GM19240 (cell line): ENCODE results near the gene RGS11.
"Not testable (repeated sequence)": the region's sequence is repeated elsewhere in the genome, so short reads cannot be mapped to it uniquely, and the experiment has no call there.

Source experiments
- DNase-seq: peaks from one replicate; pipeline ENCODE4 v3.0.0; 2011; ENCODE audit warnings: low spot score; ENCODE audit not compliant: insufficient read length

RGS11 gene

DNA sequence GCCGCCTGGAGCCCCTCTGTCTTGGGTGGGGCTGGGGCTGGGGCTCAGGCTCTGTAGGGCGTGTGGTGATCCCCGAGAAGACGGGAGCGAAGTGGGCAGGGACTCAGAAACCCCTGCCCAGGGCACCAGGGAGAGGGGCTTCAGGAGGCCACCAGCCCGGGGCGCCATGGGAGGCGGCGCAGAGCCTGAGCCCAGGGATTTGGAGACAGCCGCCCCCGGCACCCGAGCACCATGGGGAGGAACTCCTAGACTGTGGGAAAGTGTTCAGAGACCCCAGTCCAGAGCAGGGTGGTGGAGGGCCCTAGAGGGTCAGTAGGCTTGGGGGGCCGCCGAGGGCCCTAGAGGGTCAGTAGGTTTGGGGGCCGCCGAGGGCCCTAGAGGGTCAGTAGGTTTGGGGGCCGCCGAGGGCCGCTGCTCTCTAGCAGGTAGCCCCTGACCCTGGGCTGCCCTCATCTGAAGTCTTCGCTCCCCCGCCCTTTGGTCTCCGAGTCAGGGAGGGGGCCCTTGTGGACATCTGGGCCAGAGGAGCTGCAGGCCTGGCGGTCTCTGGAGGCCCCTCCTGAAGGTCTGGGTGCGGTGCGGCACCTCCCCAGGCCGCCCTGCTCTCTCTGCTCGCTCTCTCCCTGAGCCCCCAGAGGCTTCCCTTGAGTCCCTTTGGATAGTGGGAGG is 5.4 kb upstream of the RGS11 start:
- DNase-seq: no peak

DNA sequence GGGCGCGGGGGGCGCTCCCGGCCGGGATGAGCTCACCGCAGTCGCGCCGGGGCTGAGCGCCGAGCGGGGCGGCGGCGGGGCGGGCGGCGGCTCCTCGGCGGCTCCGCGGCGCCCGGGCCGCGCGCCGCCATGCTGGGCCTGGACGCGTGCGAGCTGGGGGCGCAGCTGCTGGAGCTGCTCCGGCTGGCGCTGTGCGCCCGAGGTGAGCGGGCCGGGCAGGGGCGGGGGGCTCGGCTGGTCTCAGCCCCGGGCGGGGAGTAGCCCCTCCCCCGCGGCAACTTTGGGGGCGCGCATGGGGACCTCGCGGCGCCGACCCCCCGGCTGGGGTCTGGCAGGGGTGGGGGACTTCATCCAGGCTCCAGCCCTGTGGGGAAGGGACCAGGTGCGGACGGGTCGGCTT is 4.8 kb upstream of the RGS11 start, which contains the start of gene ARHGDIG:
ARHGDIG (plus strand) TSS at position 40 of the 400 bp plus-strand sequence; CDS start at position 130, 90 bp downstream.
- no peak for DNase-seq

DNA sequence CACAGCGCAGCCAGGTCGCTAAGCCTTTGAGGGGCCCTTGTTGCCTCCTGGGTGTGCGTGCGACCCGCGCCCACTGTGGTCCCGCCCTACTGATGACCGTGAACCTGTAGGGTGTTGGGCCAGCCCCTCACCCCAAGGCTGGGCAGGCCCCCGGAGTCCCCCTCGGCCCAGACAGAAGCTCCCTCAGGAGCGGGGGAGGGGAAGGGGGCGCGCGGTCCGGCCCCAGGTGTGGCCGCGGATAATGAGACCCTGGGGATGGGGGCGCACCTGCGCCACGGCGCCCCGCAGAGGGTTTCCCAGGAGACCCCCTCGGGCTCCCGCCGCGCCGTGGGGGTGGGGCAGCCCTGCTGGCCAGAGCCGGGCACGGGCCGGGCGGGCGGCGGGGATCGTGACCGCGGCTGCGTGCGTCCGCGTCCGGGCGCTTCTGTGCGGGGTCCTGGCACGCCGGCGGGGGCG is 4.3 kb upstream of the RGS11 start:
- DNase-seq: no peak

DNA sequence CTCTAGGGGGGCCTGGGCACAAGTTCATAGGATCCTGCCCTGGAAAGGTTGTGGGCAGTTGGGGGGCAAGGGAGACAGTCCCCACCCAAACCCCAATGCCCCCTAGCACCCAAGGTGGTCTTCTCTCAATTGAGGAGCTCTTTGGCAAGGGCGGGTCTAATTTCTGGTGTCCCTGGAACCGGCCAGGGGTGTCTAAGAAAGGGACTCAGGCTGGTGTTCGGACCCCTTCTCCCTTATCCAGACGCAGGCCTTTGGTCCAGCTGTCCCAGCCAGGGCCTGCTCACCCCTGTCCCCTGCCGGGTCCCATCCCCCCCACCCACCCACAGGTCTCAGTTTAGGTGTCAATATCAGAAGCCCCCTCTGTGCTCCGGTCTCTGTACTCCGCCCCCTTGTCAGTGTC is 3.8 kb upstream of the RGS11 start:
- DNase-seq: no peak

DNA sequence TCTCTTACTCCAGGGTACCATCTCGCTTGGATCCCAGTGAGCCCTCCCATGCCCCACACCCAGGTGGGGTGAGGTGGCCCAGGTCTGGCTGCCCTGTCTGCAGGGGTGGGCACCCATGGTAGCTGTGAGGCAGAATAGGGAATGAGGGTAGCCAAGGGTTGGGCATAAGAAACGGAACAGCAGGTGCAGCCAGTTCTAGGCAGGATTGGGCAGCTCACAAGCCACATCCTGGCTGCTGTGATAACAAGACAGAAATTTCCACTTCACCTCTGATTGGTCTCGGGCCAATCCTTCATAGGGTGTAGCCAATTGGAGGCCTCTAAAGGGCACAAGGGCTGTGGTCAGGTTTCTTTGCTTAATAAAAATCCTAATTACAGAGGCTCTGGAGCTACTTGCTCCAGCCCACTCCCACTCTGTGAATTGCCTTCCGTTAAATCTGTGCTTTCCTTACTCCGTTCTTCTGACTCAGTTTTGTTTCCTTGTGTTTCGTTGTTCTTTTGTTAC is 3.2 kb upstream of the RGS11 start:
- DNase-seq: no peak

DNA sequence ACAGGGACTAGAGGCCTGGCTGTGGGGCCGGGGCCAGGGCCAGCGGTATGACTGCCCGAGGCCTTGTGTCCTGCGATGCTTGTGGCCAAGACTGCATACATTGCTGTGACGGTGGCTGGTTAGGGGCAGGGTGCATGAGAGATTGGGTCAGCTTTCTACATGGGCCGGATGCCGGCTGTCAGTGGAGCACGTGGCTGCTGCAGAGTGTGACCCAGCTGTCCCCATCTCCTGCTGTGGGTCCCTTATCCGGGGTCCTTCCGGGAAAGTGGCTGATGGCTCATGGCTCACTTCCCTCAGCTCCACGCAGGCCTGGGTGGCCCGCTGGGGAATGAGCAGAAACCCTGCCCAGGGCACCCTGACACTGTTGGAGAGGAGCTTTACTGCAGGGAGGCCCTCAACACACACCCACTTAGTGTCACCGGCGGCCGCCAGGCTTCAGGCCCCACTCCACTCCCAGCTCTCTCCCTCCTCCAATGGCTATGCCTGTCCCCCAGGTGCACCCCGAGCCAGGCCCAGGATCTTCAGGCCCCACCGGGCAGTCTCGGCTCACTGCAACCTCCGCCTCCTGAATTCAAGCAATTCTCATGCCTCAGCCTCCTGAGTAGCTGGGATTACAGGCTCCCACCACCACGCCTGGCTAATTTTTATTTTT is 808 bp upstream of the RGS11 start:
- DNase-seq: no peak

DNA sequence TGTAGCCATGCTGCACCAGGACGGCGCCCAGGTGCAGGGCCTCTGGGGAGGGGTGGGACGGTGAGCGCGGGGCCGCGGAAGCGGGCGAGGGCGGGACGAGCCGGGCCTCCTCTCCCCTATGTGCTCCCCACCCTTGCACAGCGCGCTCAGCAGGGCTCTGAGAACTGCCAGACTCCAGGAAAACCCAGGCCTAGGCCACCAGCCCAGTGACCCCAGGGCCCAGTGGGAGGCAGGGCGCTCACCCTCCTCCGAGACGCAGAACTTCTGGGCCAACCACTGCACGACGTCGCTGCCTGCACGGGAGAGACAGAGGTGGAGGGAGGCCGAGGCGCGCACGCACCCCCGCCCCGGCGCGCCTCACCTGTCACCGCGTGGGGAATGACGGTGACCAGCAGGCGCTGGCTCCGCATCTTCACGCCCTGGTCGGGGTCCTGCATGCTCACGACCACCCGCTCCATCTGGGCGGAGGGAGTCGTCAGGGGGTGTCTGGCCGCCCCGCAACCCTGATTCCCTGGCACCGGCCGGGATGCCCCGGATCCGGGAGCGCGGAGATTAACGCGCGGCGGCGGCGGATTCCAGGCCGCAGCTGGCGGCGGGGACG is 603 bp downstream of the RGS11 start:
- DNase-seq: no peak

DNA sequence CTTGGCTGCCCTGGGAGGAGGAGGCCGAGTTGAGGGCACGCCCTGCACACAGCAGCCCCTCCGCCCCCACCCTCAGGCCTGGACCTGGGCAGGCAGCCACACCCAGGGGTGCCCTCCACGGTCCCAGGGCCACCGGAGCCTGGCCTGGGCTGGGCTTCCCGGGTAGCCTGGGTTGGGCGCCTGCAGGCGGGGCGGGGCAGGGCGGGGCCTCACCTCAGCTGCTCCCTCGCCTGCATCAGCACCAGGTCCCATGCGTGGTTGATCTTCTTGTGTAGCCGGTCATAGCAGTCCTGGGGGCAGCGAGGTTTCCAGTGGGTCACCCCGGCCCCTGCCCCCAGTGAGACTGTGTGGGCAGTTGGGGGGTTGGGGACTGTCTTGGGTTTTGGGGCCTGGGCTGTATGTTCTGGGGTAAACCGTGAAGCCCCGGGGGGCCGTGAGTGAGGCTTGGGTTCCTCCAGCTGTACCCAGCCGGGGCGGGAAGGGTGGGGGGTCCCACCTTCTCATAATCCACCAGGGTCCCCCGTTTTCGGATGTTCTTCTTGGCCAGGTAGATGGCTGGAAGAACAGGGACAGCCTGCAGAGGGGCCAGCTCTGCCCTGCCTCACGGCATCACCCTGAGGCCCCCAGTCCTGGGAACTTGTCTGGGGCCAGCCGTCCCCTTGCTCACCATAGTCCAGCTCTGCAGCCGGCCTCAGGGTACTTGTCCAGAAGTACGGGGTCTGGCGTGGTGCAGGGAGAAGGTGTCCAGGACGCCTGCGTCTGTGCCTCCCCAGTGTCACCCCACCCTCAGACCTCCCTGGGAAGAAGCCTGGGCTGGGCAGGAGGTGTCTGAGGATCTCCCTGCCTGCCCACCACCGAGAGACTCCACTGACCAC is 2.0 kb downstream of the RGS11 start:
- DNase-seq: no peak

DNA sequence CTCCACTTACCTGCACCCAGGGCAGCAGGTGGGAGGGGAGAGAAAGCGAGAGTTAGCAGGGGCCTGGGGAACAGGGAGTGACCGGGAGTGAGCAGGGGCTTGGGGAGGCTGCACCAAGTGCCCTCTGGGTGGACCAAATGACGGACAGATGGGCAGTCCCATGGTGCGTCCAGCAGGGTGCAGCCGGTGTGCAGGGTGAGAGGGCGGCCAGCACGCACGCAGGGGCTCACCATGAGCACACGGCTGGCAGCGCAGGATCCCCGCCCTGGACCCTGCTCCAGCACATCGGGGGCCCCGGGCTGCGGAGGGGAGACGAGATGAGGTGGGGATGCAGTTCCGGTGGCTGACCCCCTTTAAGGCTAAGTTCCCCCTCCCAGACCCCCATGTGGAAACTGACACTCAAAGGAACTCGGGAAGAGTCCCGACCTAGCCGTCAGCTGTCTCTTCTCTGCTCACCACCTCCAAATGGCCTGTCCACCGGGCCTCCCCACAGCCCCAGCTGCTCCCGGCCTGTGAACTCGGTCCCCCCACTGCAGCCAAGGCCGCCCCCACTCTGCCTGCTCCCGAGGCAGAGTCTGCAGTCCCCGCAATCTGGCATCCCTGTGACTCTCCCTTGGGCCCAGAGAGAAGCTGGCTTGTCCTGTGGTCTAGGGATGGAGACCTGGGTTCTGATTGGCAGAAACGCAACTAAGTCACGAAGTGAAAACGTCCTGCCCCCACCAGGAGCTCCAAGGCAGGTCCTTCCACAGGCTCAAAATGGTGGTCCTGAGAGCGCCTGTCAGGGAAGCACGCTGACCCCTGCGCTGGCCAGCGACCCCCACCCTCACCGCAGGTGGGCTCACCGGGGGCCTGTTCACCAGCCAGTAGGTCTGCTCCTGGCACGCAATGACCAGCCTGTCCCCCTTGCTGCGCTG is 2.9 kb downstream of the RGS11 start:
- no peak for DNase-seq

DNA sequence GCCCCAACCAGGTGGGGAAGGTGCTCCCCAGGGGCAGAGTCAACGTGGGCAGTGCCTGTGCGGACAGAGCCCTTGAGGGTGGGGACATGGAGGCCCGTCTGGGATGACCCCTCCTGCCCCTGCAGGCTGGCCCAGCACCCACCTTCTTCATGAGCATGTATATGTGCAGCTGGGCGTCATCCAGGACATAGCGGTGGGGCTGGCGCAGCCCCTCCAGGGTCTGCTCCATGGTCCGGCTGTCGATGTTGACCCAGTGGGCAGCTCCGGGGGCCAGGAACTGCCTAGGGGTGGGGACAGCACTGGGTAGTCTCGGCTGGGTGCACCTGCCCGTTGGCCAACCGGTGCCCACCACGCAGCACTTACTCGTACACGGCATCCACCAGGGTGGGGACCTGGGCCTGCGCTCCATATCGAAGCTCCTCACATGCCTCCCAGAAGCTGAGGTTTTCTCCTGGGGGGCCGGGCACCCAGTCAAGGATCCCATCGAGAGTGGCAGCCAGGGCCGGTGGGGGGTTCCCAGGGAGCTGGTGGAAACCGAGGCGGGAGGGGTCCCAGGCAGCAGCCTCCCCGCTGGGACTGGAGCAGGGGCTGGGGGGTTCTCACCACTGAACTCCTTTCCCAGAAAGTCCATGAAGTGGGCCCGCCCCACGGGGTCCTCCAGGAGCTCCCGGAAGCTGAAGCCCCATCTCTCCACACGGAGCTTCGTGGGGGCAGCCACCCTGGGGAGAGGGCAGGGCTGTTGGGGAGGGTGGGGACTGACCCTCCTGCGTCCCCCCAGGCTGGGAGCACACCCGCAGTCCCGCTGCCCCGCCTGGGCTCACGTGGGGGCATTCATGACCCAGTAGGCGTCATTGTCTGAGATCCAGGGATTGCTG is 5.1 kb downstream of the RGS11 start:
- DNase-seq: no peak

DNA sequence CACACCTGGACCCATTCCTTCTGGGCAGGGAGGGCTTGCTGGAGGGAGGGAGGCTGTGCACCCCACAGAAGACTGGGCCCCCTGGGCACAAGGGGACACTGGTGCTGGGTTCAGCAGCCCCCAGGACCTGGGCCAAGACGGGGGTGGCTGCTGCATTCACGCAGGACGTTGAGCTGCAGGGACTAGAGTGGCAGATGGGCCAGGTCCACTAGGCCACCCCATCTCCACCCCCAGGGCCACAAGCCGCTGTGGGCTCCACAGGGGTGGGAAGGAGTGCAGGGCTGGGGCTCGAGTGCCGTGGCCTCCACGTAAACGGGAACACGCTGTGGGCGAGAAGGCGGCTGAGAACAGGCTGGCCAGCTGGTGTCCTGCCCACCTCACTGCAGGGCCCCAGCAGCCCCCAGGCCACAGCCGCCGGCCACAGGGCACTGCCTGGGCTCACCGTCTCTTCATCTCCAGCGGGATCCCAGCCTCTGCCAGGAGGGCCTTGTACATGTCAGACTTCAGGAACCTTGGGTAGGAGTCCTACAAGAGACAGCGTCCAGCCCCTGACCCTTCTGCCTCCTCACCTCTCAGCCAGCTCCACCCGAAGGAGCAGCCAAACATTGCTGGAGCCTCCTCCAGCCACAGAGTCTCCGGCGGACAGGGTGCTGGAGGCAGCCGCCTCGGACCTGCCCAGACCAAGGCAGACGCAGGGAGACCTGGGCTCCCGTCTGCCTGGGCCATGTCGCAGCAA is 6.5 kb downstream of the RGS11 start:
- DNase-seq: no peak

DNA sequence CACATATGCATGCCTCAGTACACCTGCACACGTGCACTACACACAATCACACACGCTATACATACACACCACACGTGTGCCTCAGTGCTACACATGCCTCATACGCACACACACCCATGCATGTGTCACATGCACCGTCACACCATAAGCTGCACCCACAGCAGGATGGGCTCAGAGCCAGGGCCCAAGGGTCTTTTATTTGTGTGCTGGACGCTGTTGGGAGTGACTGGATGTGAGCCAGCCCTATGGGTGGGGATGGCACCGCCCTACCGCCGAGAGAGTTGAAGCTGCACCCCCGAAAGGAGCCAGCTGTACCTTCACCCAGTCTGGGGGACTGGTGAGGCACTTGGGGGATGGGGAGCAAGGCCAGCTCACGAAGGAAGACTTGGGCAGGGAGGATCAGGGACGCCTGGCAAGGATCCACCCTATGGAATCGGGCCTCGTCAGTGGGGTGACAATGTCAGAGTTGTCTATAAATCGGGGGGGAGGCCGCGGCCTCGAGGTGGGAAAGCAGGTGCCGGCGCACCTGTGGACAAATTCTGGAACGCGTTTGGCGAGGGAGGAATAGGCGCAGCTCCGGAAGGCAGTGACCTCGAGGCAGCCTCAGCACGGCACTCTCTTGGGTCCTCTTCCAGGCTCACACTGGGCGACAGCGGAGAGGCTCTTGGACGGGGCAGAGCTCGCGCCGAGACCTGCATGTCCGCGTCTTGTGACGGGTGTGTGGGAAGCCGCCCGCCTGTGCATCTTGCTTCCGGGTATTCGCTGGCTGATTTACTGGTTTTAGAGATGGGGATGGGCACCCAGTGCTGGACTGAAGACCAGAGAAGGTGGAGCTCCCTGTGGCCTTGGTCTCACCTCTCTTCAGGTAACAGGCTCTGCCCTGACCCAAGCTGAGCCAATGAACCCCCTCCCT is 7.3 kb downstream of the RGS11 start:
- DNase-seq: no peak

DNA sequence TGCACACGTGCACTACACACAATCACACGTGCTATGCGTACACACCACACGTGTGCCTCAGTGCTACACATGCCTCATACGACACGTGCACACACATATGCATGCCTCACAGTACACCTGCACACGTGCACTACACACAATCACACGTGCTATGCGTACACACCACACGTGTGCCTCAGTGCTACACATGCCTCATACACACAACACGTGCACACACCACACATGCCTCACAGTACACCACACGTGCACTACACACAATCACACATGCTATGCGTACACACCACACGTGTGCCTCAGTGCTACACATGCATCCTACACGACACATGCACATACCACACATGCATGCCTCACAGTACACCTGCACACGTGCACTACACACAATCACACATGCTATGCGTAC is 8.2 kb downstream of the RGS11 start:
- not testable (repeated sequence) for DNase-seq

DNA sequence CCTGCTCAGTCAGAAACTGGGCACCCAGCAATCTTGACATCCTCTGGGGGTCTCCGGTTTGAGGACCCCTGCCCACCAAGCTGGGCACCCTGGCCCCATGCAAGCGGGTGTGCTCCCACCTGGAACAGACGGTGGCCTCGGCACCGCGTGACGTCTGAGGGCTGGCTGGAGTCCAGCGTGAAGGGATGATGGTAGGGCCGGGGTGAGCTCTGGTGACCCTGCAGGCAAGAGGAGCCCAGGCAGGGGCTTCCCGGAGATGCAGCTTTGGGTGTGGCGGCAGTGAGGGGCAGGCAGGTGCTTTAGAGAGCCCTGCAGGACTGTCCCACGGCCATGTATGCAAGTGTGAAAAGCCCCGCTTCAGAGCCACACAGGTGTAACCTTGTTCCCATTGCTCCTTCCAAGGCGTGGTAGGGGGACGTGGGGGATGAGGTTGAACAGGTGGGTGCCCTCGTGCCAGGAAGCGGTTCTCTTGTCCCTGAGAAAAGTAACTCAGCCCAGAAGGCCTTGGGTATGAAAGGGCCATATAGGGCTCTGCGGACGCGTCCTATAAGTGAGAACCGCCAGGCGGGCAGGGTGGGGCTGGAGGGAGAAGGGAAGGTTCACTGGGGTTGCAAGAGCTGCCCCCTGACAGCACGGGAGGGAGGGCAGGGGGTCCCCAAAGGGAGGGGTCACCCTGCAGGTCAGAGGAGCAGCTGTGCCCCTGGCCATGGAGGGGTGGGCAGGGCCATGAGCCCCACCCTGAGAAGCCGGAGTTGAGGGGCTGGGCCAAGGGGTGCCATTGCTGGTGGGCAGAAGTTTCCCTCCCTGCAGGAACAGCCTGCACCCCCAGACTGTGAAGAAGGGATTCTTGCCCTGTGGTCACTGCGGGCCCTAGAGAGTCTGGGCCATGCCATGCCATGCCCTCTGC is 9.2 kb downstream of the RGS11 start:
- DNase-seq: no peak

DNA sequence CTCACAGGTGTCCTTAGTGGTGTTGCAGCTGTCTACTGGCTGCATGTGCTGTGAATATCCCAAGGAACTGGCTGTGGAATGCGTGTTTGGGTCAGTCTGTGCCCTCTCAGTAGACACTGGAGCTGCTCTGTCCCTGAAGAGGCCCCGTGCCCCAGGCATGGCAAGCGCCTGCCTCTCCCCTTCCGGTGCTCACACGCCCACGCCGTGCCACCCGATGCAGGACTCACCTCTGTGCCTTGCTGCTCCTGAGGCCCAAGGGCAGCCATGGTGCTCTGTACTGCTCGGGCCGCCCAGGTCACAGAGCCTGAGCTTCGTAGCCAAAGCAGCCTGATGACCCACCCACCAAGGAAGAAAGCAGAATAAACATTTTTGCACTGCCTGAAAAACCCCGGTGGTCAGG is 10.0 kb downstream of the RGS11 start:
- DNase-seq: no peak

DNA sequence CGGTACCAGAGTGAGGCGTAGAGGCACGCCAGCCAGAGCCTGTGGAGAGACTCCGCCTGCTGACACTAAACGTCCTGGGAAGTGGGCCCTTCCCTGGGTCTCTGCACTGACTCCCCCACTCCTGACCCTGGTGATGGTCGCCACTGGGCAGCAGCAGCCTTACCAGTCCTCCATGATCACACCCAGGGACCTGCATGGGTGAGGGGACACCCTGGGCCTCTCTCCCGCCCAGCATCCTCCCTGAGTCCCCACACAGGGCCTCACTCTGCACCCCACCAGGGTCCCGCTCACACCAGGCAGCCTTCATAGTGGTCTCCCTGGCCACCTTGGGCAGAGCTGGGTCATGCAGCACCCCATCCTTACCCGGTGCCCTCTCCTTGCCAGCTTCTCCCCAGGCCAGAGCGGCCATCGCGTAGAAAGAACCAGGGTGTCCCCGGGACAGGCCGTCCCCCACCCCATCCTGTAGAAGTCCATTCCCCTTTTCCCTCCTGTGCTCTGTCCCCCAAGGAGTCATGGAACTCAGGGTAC is 10.7 kb downstream of the RGS11 start:
- no peak for DNase-seq
